Thoracic aorta (tissue), 2 donors: ENCODE results near the gene CAPSL. TPM values are rescaled to one million over a fixed set of nuclear protein-coding genes. Genes with fewer than 3 reads are reported as not detected.
A peak's percentile ranks its signal among the peaks of the same experiment; 100 is the strongest.
"Not testable (repeated sequence)": the region's sequence is repeated elsewhere in the genome, so short reads cannot be mapped to it uniquely, and the experiment has no call there.

Source experiments
- ATAC-seq: fragments of 150-250 bp; one replicate; pipeline ENCODE4 v1.8.0; 2017; ENCODE audit warnings: low read depth; ENCODE audit not compliant: insufficient number of reproducible peaks, low FRiP score
- DNase-seq: peaks from one replicate; pipeline ENCODE4 v3.0.0-alpha.2; 2020; ENCODE audit warnings: low spot score
- H3K27ac ChIP-seq, 2 donors: fragments of 200-600 bp; sonication (generic); 1 replicate in 1 of 2; 2 replicates in 1 of 2; pipeline ENCODE4 v1.5.1; 2016; ENCODE audit warnings: mild to moderate bottlenecking in 2 of 2, moderate library complexity in 2 of 2
- H3K27me3 ChIP-seq: fragments of 200-600 bp; sonication (generic); replicated peaks from 2 replicates; pipeline ENCODE4 v1.6.0; 2016; ENCODE audit warnings: mild to moderate bottlenecking; ENCODE audit not compliant: insufficient read depth
- H3K36me3 ChIP-seq: fragments of 200-600 bp; sonication (generic); one replicate; pipeline ENCODE4 v1.5.1; 2016
- H3K4me1 ChIP-seq, 2 donors: fragments of 200-600 bp; sonication (generic); 1 replicate in 1 of 2; 2 replicates in 1 of 2; pipeline versions ENCODE4 v1.5.1 to v1.6.0; 2016; ENCODE audit warnings: low read depth in 2 of 2, mild to moderate bottlenecking in 1 of 2; ENCODE audit not compliant: control insufficient read depth in 1 of 2
- H3K4me3 ChIP-seq: fragments of 200-600 bp; sonication (generic); 2 replicates; pipeline ENCODE4 v1.5.1; 2016; ENCODE audit warnings: mild to moderate bottlenecking
- H3K9me3 ChIP-seq: fragments of 200-600 bp; sonication (generic); 2 replicates; pipeline ENCODE4 v1.5.1; 2016
- total RNA-seq, 2 donors: library from RNA; depleted of rRNA; stranded (reverse); fragments of >200 nt; gene quantifications; one replicate each; pipeline versions ENCODE4 v1.1.0 to v1.2.3, GENCODE V29; 2016
- TF ChIP-seq, protein P1 (sequence below): fragments of 200-600 bp; sonication (generic); IDR thresholded peaks from one replicate; pipeline ENCODE4 v1.5.1; 2019; ENCODE audit warnings: antibody characterized with exemption

CAPSL gene
- total RNA-seq, 2 donors from 2014 or later, result not detected

DNA sequence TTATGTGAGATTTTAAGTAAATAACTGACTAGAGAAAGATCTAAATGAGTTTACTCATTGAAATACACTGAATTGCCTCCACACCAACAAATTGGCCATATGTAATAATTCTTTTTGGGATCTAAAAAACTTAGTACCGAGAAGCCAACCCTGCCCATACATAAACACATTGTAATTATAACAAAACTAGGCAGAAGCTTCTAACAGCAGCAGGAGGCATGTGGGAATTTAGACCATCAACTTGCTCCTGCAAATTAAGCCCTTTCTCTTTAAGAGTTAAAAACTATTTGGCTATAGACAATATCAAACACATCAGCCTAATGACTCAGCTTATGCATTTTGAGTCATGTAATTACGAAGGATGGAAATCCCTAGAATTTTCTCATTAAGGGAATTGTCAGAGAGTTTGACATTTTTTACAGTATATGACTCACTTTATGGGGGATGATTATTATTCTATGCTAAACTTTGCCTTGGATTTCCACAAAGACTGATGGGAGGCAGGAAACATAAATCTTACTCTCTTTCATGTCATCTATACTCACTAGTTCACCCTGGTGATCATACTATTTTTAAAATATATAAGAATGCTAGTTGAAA is 80.7 kb downstream of the CAPSL start:
- no peak for ATAC-seq
- H3K36me3 ChIP-seq, result no peaks in the 10 kb centered on the region
- no peaks in the 10 kb centered on the region for H3K4me1 ChIP-seq
- no peaks in the 10 kb centered on the region for H3K27me3 ChIP-seq
- H3K27ac ChIP-seq, result no peak overlapping the region
- no peak for DNase-seq
- no peaks in the 10 kb centered on the region for H3K9me3 ChIP-seq
- TF ChIP-seq, protein P1, sequence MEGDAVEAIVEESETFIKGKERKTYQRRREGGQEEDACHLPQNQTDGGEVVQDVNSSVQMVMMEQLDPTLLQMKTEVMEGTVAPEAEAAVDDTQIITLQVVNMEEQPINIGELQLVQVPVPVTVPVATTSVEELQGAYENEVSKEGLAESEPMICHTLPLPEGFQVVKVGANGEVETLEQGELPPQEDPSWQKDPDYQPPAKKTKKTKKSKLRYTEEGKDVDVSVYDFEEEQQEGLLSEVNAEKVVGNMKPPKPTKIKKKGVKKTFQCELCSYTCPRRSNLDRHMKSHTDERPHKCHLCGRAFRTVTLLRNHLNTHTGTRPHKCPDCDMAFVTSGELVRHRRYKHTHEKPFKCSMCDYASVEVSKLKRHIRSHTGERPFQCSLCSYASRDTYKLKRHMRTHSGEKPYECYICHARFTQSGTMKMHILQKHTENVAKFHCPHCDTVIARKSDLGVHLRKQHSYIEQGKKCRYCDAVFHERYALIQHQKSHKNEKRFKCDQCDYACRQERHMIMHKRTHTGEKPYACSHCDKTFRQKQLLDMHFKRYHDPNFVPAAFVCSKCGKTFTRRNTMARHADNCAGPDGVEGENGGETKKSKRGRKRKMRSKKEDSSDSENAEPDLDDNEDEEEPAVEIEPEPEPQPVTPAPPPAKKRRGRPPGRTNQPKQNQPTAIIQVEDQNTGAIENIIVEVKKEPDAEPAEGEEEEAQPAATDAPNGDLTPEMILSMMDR, result no peak
- peak overlapping the region; percentile 25 for H3K4me3 ChIP-seq

DNA sequence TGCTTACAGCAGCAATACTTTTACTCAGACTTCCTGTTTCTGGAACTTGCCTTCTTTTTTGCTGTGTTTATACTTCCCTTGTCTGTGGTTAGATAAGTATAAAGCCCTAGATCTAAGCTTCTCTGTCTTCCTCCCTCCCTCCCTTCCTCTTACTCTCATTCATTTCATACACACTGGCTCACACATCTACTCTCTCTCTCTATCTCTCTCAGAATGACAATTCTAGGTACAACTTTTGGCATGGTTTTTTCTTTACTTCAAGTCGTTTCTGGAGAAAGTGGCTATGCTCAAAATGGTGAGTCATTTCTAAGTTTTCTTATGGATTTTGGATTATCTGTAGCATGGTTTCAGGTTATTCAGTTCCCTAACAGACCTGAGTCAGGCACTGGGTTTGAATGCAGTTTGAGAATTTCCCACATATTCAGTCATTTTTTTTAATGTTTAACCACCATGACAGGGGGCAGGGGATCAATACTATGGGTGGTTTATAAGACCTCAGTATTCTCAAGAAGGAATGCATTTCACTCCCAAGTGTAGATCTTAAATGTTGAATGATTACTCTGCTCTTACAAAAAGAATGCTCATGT is 81.6 kb downstream of the CAPSL start, which contains the start of gene IL7R:
Gene IL7R, plus strand, starts transcription at position 127 of the 587 bp plus-strand sequence. Its CDS starts 87 bp downstream, at position 214.
- Histone ChIP-seq H3K27me3 (no peaks in the 10 kb centered on the region), H3K36me3 (no peaks in the 10 kb centered on the region), H3K4me3 (peak within 1 kb of the TSS; percentile 25), H3K4me1 (no peaks in the 10 kb centered on the region), H3K9me3 (no peaks in the 10 kb centered on the region), H3K27ac (no peak within 1 kb of the TSS)
- DNase-seq, result no peak
- ATAC-seq, result no peak
- TF ChIP-seq, protein P1, result no peak

DNA sequence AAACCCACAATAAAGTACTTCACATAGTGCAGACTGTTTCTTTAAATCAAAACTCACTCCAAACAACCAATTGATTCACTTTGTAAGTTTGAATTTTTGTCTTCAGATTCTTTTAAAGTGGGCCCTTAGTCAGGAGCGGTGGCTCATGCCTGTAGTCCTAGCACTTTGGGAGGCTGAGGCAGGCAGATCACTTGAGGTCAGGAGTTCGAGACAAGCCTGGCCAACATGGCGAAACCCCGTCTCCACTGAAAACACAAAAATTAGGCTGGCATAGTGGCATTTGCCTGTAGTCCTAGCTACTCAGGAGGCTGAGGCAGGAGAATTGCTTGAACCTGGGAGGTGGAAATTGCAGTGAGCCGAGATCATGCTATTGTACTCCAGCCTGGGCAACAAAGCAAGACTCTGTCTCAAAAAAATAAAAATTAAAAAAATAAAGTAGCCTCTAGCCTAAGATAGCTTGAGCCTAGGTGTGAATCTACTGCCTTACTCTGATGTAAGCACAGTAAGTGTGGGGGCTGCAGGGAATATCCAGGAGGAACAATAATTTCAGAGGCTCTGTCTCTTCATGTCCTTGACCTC is 82.1 kb downstream of the CAPSL start:
- H3K4me3 ChIP-seq, H3K9me3 ChIP-seq, H3K27ac ChIP-seq, H3K36me3 ChIP-seq, H3K4me1 ChIP-seq, ATAC-seq, DNase-seq, H3K27me3 ChIP-seq: not testable (repeated sequence)

DNA sequence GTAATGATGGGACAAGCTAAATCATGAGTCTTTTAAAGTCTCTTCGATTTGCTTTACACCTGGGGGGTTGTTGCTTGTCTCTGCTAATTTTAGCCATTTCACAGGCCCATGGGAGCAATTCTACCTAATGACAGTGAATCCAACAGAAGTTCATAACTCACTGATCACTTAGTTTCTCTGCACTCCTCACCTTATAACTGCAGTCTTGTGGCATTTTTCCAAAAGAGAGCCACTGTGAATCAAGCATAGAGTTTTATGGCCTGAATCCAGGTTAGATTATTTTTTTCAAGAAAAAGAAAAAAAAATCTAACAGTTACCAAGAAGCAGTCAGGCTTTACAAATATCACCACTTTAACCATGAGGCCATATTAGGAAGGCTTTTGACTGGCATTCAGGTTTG is 83.2 kb downstream of the CAPSL start:
- TF ChIP-seq, protein P1, result no peak
- Histone ChIP-seq H3K4me3 (no peak overlapping the region), H3K36me3 (no peaks in the 10 kb centered on the region), H3K27me3 (no peaks in the 10 kb centered on the region), H3K9me3 (no peaks in the 10 kb centered on the region), H3K4me1 (no peaks in the 10 kb centered on the region), H3K27ac (no peak overlapping the region)
- DNase-seq, result no peak
- ATAC-seq, result no peak

Other genes starting within 250 kb of the CAPSL start
- gene IL7R, start 81.7 kb downstream of the CAPSL start, total RNA-seq, result 10 to 100 TPM; 12.7 to 20.5 TPM
- gene UGT3A1, start 52.8 kb upstream of the CAPSL start, total RNA-seq, result not detected
- gene UGT3A2, start 128.3 kb upstream of the CAPSL start, total RNA-seq, result not detected
- 10 to 100 TPM in 1 of 2 donors, 1 to 10 TPM in 1; 9.5 to 11.0 TPM for gene LMBRD2, start 213.3 kb upstream of the CAPSL start, total RNA-seq
- gene SKP2, start 213.5 kb upstream of the CAPSL start, total RNA-seq, result 1 to 10 TPM; 6.4 to 7.8 TPM